Measurements from ENCODE around the gene CAMKMT.

CAMKMT gene

GRCh38 chr2:44560941-44561340, 199.2 kb downstream of the CAMKMT start:
- Histone ChIP-seq H3K4me1 (ENCODE audit: insufficient read depth, insufficient read length) (no peaks in the 10 kb centered on the region), H3K9me3 (ENCODE audit: insufficient read depth, low read length) (no peaks in the 10 kb centered on the region), H3K9ac (ENCODE audit: insufficient read length, low read depth) (no peak overlapping the region), H3K4me3 (ENCODE audit: insufficient read length, low read depth) (no peak overlapping the region), H3K27me3 (ENCODE audit: insufficient read depth, insufficient read length) (no peaks in the 10 kb centered on the region), H3K36me3 (ENCODE audit: insufficient read depth, insufficient read length, low read length) (no peaks in the 10 kb centered on the region)
- no peak for DNase-seq (ENCODE audit: low read depth, low spot score)
- no peak for TF ChIP-seq YY1 (IDR thresholded peaks at IDR 0.05; ENCODE audit: insufficient read depth, insufficient read length)
- no peak for TF ChIP-seq ZNF274 (IDR thresholded peaks at IDR 0.05; ENCODE audit: low read depth, low read length)
- no peak for TF ChIP-seq SUZ12 (IDR thresholded peaks at IDR 0.05; ENCODE audit: extremely low read depth, insufficient read depth, insufficient read length)

GRCh38 chr2:44562737-44563136, 201.0 kb downstream of the CAMKMT start:
- no peak overlapping the region for H3K9ac ChIP-seq (ENCODE audit: insufficient read length, low read depth)
- H3K4me1 ChIP-seq (ENCODE audit: insufficient read depth, insufficient read length) = no peaks in the 10 kb centered on the region
- H3K9me3 ChIP-seq (ENCODE audit: insufficient read depth, low read length) = no peaks in the 10 kb centered on the region
- TF ChIP-seq ZNF274 (IDR thresholded peaks at IDR 0.05; ENCODE audit: low read depth, low read length) (no peak), SUZ12 (IDR thresholded peaks at IDR 0.05; ENCODE audit: extremely low read depth, insufficient read depth, insufficient read length) (no peak), YY1 (IDR thresholded peaks at IDR 0.05; ENCODE audit: insufficient read depth, insufficient read length) (no peak)
- DNase-seq (ENCODE audit: low read depth, low spot score) = no peak
- H3K27me3 ChIP-seq (ENCODE audit: insufficient read depth, insufficient read length) = no peaks in the 10 kb centered on the region
- H3K36me3 ChIP-seq (ENCODE audit: insufficient read depth, insufficient read length, low read length) = no peaks in the 10 kb centered on the region
- no peak overlapping the region for H3K4me3 ChIP-seq (ENCODE audit: insufficient read length, low read depth)

GRCh38 chr2:44564752-44565151, 203.0 kb downstream of the CAMKMT start:
- TF ChIP-seq SUZ12 (IDR thresholded peaks at IDR 0.05; ENCODE audit: extremely low read depth, insufficient read depth, insufficient read length) = no peak
- no peak for TF ChIP-seq YY1 (IDR thresholded peaks at IDR 0.05; ENCODE audit: insufficient read depth, insufficient read length)
- no peak for TF ChIP-seq ZNF274 (IDR thresholded peaks at IDR 0.05; ENCODE audit: low read depth, low read length)
- no peak overlapping the region for H3K4me3 ChIP-seq (ENCODE audit: insufficient read length, low read depth)
- no peaks in the 10 kb centered on the region for H3K36me3 ChIP-seq (ENCODE audit: insufficient read depth, insufficient read length, low read length)
- H3K9ac ChIP-seq (ENCODE audit: insufficient read length, low read depth) = no peak overlapping the region
- no peaks in the 10 kb centered on the region for H3K27me3 ChIP-seq (ENCODE audit: insufficient read depth, insufficient read length)
- no peak for DNase-seq (ENCODE audit: low read depth, low spot score)
- H3K4me1 ChIP-seq (ENCODE audit: insufficient read depth, insufficient read length) = no peaks in the 10 kb centered on the region
- no peaks in the 10 kb centered on the region for H3K9me3 ChIP-seq (ENCODE audit: insufficient read depth, low read length)

DNA sequence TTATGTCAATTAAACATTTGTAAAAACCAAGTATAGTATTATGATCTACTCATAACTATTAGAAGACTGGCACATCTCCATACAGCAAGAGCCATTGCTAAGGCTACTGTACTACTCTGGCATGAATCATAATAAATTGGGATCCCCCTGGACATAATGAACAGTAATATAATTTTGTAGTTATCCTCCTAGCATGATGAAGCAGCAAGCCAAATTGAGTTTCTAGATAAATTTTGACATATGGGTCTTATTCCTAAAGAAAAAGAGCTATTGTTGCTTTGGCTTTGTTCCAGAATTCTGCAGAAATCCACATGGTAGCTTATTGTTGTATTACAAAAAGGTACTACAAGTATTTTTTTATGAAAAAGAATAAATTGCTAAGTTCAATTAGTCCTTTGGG, 204.3 kb downstream of the CAMKMT start:
- DNase-seq (ENCODE audit: low read depth, low spot score) = no peak
- Histone ChIP-seq H3K4me3 (ENCODE audit: insufficient read length, low read depth) (no peak overlapping the region), H3K9me3 (ENCODE audit: insufficient read depth, low read length) (no peaks in the 10 kb centered on the region), H3K4me1 (ENCODE audit: insufficient read depth, insufficient read length) (no peaks in the 10 kb centered on the region), H3K36me3 (ENCODE audit: insufficient read depth, insufficient read length, low read length) (no peaks in the 10 kb centered on the region), H3K27me3 (ENCODE audit: insufficient read depth, insufficient read length) (no peaks in the 10 kb centered on the region), H3K9ac (ENCODE audit: insufficient read length, low read depth) (no peak overlapping the region)
- TF ChIP-seq SUZ12 (IDR thresholded peaks at IDR 0.05; ENCODE audit: extremely low read depth, insufficient read depth, insufficient read length) = no peak
- TF ChIP-seq YY1 (IDR thresholded peaks at IDR 0.05; ENCODE audit: insufficient read depth, insufficient read length) = no peak
- TF ChIP-seq ZNF274 (IDR thresholded peaks at IDR 0.05; ENCODE audit: low read depth, low read length) = no peak

DNA sequence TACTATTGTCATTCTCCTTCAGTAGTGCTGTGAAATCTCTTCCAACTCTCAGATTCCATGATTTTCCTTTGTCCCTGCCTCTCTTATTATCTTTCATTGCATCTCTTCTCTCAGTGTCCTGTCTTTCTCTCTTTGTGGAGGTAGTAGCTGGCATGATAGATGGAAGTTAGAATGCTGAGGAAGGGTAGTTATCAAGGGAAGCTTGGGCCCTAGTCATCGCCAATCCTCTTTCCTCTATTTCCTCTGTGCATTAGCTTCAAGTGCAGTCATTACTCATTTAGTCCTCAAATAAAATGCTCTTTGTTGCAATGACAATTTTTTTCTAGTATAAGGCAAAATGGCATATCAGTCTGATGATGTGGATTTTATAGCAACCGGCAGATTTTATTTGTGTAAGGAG, 207.7 kb downstream of the CAMKMT start:
- no peak overlapping the region for H3K9ac ChIP-seq (ENCODE audit: insufficient read length, low read depth)
- H3K36me3 ChIP-seq (ENCODE audit: insufficient read depth, insufficient read length, low read length) = no peaks in the 10 kb centered on the region
- no peaks in the 10 kb centered on the region for H3K9me3 ChIP-seq (ENCODE audit: insufficient read depth, low read length)
- no peak for DNase-seq (ENCODE audit: low read depth, low spot score)
- no peak overlapping the region for H3K4me3 ChIP-seq (ENCODE audit: insufficient read length, low read depth)
- TF ChIP-seq SUZ12 (IDR thresholded peaks at IDR 0.05; ENCODE audit: extremely low read depth, insufficient read depth, insufficient read length) (no peak), ZNF274 (IDR thresholded peaks at IDR 0.05; ENCODE audit: low read depth, low read length) (no peak), YY1 (IDR thresholded peaks at IDR 0.05; ENCODE audit: insufficient read depth, insufficient read length) (no peak)
- no peaks in the 10 kb centered on the region for H3K27me3 ChIP-seq (ENCODE audit: insufficient read depth, insufficient read length)
- no peaks in the 10 kb centered on the region for H3K4me1 ChIP-seq (ENCODE audit: insufficient read depth, insufficient read length)

- no peak overlapping the region for H3K4me3 ChIP-seq (ENCODE audit: insufficient read length, low read depth)
- TF ChIP-seq ZNF274 (IDR thresholded peaks at IDR 0.05; ENCODE audit: low read depth, low read length) (no peak), YY1 (IDR thresholded peaks at IDR 0.05; ENCODE audit: insufficient read depth, insufficient read length) (no peak), SUZ12 (IDR thresholded peaks at IDR 0.05; ENCODE audit: extremely low read depth, insufficient read depth, insufficient read length) (no peak)
- H3K36me3 ChIP-seq (ENCODE audit: insufficient read depth, insufficient read length, low read length) = no peaks in the 10 kb centered on the region
- no peaks in the 10 kb centered on the region for H3K4me1 ChIP-seq (ENCODE audit: insufficient read depth, insufficient read length)
- no peaks in the 10 kb centered on the region for H3K27me3 ChIP-seq (ENCODE audit: insufficient read depth, insufficient read length)
- H3K9ac ChIP-seq (ENCODE audit: insufficient read length, low read depth) = no peak overlapping the region
- DNase-seq (ENCODE audit: low read depth, low spot score) = no peak
- no peaks in the 10 kb centered on the region for H3K9me3 ChIP-seq (ENCODE audit: insufficient read depth, low read length)
Observed at GRCh38 chr2:44570271-44570670, 208.5 kb downstream of the CAMKMT start.

DNA sequence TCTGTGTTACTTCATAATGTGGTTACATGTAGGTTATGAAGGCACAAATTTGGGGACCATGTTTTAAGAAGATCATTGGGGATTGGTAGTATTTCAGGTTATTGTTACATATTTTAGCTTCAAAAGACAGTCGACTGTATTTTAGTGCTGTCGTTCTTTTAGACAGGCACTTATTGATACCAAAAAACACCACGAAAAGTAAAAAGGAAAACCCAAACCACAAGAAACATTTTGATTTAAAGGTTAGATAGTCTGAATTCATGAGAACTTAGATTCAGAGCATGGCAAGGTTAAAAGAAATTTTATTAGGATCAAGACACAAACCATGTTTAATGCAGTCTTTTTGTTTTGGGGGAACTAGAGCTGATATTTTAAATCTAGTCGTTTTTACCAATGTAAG, 209.0 kb downstream of the CAMKMT start:
- Histone ChIP-seq H3K27me3 (ENCODE audit: insufficient read depth, insufficient read length) (no peaks in the 10 kb centered on the region), H3K4me3 (ENCODE audit: insufficient read length, low read depth) (no peak overlapping the region), H3K4me1 (ENCODE audit: insufficient read depth, insufficient read length) (no peaks in the 10 kb centered on the region), H3K36me3 (ENCODE audit: insufficient read depth, insufficient read length, low read length) (no peaks in the 10 kb centered on the region), H3K9me3 (ENCODE audit: insufficient read depth, low read length) (no peaks in the 10 kb centered on the region), H3K9ac (ENCODE audit: insufficient read length, low read depth) (no peak overlapping the region)
- DNase-seq (ENCODE audit: low read depth, low spot score) = no peak
- TF ChIP-seq YY1 (IDR thresholded peaks at IDR 0.05; ENCODE audit: insufficient read depth, insufficient read length) (no peak), SUZ12 (IDR thresholded peaks at IDR 0.05; ENCODE audit: extremely low read depth, insufficient read depth, insufficient read length) (no peak), ZNF274 (IDR thresholded peaks at IDR 0.05; ENCODE audit: low read depth, low read length) (no peak)

Data from NT2/D1 (cell line).